ENCODE results near the gene HEXA.

Gene HEXA

GRCh38 chr15:72375501-72375845, 341 bp downstream of the HEXA start:
- no peak for DNase-seq (ENCODE audit: low read depth, low spot score)

DNA sequence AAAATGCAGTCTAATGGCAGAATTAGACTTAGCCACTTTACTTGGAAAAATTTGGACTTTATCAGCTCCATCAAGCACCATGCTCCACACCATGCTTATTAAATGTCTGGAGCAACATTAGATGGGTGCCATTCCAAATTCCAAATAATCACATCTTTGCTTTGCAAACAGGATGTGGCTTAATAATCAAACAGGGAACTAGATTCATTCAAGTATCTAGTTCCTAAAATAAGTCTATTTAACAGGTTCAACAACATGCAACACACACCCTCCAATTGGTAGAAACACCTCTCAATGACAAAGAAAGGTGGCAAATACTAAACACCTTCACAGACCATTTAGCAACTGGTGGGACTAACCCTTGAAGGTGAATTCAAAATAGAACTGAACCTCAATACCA, 3.5 kb downstream of the HEXA start:
- DNase-seq (ENCODE audit: low read depth, low spot score) = no peak

- DNase-seq (ENCODE audit: low read depth, low spot score) = no peak
Observed at GRCh38 chr15:72369964-72370363, 5.8 kb downstream of the HEXA start.

DNA sequence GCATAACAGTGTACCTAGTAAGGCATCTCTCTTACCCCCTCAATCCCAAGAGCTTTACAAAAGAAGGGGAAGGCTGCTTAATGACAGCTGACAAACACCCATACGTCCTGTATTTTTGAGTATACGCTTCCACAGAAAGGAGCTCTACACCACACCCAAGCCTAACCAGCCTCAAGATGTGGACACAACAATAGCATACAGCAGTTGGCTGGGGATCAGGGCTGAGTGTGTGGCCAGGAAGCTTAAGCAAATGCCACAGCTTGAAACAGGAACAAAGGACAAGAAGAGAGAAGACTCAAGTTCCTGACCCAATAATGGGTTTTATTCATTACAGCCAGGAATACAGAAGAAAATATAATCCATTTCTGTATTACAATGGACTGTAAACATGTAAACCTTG, 6.9 kb downstream of the HEXA start:
- no peak for DNase-seq (ENCODE audit: low read depth, low spot score)

- no peak for DNase-seq (ENCODE audit: low read depth, low spot score)
Observed at GRCh38 chr15:72368325-72368724, 7.5 kb downstream of the HEXA start.

GRCh38 chr15:72365844-72366243, 10.0 kb downstream of the HEXA start:
- no peak for DNase-seq (ENCODE audit: low read depth, low spot score)

GRCh38 chr15:72361176-72361575, 14.6 kb downstream of the HEXA start:
- no peak for DNase-seq (ENCODE audit: low read depth, low spot score)

- DNase-seq (ENCODE audit: low read depth, low spot score) = no peak
Observed at GRCh38 chr15:72358650-72359171, 17.1 kb downstream of the HEXA start.

- DNase-seq (ENCODE audit: low read depth, low spot score) = no peak
Observed at GRCh38 chr15:72358121-72358520, 17.7 kb downstream of the HEXA start.

GRCh38 chr15:72354496-72354895, 21.3 kb downstream of the HEXA start:
- DNase-seq (ENCODE audit: low read depth, low spot score) = no peak

- DNase-seq (ENCODE audit: low read depth, low spot score) = no peak
Observed at GRCh38 chr15:72353266-72353665, 22.5 kb downstream of the HEXA start.

GRCh38 chr15:72345806-72346205, 30.0 kb downstream of the HEXA start:
- no peak for DNase-seq (ENCODE audit: low read depth, low spot score)

GRCh38 chr15:72345280-72345679, 30.5 kb downstream of the HEXA start:
- DNase-seq (ENCODE audit: low read depth, low spot score) = no peak

DNA sequence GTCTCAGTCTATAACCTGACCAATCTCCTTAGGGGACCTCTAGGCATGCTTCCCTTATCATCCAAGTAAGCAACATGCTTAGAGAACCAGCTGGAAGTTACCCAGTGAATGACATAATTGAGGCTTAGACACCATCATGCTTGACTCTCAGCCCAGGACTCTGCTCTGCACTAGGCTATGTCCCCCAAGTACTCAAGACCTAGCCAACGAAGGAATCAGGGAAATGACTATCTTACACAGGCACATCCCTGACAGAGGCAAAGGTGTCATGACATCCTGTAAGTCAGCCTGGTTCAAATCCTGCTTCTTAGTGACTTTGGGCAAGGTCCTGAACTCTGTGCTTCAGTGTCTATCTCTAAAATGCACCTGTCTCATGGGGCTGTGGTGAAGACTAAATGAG, 31.2 kb downstream of the HEXA start:
- DNase-seq (ENCODE audit: low read depth, low spot score) = no peak

- no peak for DNase-seq (ENCODE audit: low read depth, low spot score)
Observed at GRCh38 chr15:72342385-72342784, 33.4 kb downstream of the HEXA start.

DNA sequence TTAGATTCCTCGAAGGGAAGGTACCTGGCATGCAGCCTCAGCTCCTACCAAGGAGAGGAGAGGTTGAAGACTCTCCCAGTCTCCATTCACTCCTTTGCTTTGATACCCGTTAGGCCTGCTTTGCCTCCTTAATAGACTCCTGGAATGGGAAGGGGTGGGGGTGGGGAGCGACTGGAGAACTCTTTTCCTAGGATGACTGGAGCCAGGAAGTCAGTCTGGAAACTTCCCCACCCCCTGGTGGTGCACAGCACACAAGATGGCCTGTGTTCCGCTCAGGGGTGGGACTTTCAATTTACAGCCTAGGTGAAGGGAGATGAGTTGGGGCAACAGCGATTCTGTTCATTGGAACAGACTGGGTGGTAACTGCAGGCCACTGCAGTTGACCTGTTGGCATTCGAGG, 34.5 kb downstream of the HEXA start:
- DNase-seq (ENCODE audit: low read depth, low spot score) = no peak

DNA sequence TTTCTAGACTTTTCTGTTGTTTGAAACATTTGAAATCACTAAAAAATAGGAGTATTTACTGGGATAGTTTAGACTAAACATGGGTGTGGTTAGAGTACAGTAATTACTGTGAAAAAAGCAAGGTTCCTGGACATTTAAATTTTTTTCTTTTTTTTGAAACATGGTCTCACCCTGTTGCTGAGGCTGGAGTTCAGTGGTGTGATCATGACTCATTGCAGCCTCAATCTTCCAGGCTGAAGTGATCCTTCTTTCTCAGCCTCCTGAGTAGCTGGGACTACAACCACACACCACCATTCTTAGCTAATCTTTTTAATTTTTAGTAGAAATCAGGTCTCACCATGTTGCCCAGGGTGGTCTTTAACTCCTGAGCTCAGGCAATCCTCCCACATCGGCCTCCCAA, 35.4 kb downstream of the HEXA start:
- DNase-seq (ENCODE audit: low read depth, low spot score) = no peak

GRCh38 chr15:72339777-72340177, 36.0 kb downstream of the HEXA start:
- no peak for DNase-seq (ENCODE audit: low read depth, low spot score)

- DNase-seq (ENCODE audit: low read depth, low spot score) = no peak
Observed at GRCh38 chr15:72338617-72339321, 37.0 kb downstream of the HEXA start.

DNA sequence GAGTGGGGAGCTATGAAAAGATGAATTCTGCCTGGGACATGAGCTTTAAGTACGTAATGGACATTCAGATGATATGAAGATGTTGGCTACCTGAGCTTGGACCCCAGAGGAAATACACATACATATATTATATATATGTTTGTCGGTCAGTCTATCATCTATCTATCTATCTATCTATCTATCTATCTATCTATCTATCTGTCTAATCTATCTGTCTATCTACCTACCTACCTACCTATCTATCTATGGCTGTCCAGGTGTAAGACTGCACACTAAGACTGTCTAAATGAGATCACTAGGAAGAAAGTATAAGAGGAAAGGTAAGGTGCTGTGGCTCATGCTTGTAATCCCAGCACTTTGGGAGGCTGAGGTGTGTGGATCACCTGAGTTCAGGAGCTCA, 37.7 kb downstream of the HEXA start:
- no peak for DNase-seq (ENCODE audit: low read depth, low spot score)

- no peak for DNase-seq (ENCODE audit: low read depth, low spot score)
Observed at GRCh38 chr15:72334842-72335241, 41.0 kb downstream of the HEXA start.

- DNase-seq (ENCODE audit: low read depth, low spot score) = no peak
Observed at GRCh38 chr15:72331021-72331420, 44.8 kb downstream of the HEXA start.

DNA sequence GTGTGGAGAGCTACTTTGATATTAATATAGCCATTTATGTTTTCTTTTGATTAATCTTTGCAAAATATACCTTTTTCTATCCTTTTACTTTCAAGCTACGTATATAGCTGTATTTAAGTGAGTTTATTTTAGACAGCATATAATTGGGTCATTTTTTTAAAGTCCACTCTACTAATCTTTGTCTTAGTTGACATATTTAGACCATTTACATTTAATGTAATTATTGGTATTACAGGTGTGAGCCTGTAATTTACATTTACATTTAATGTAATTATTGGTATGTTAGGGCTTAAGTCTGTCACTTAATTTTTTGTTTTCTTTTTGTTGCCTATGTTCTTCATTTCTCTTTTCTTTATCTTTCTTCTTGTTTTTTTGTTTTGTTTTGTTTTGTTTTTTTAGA, 52.1 kb downstream of the HEXA start:
- no peak for DNase-seq (ENCODE audit: low read depth, low spot score)

All from activated CD4-positive, CD25-positive, alpha-beta regulatory T cell treated with anti-CD3 and anti-CD28 coated beads, Interleukin-2, amount 50 U/mL, for 16 hours (primary cell).